ENCODE results near the gene ACAA2.

GRCh38 chr18:49837889-49838288 is 24.6 kb upstream of the ACAA2 start:
- TF ChIP-seq, protein P1, sequence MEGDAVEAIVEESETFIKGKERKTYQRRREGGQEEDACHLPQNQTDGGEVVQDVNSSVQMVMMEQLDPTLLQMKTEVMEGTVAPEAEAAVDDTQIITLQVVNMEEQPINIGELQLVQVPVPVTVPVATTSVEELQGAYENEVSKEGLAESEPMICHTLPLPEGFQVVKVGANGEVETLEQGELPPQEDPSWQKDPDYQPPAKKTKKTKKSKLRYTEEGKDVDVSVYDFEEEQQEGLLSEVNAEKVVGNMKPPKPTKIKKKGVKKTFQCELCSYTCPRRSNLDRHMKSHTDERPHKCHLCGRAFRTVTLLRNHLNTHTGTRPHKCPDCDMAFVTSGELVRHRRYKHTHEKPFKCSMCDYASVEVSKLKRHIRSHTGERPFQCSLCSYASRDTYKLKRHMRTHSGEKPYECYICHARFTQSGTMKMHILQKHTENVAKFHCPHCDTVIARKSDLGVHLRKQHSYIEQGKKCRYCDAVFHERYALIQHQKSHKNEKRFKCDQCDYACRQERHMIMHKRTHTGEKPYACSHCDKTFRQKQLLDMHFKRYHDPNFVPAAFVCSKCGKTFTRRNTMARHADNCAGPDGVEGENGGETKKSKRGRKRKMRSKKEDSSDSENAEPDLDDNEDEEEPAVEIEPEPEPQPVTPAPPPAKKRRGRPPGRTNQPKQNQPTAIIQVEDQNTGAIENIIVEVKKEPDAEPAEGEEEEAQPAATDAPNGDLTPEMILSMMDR (IDR thresholded peaks at IDR 0.05; ENCODE audit: borderline replicate concordance, extremely low read depth, low read length, poor library complexity, severe bottlenecking), result no peak
- TF ChIP-seq EZH2 (IDR thresholded peaks at IDR 0.05; ENCODE audit: borderline replicate concordance, low read depth, low read length, severe bottlenecking), result no peak
